Measurements from ENCODE around the gene C2CD5. TPM values are rescaled to one million over a fixed set of nuclear protein-coding genes. Genes with fewer than 3 reads are reported as not detected.
"Not testable (repeated sequence)": the region's sequence is repeated elsewhere in the genome, so short reads cannot be mapped to it uniquely, and the experiment has no call there.

Gene C2CD5
- polyA plus RNA-seq, 3 donors: 75.9 to 89.5 (median 88.9) TPM

- DNase-seq (ENCODE audit: extremely low read depth in 1 of 11, low read depth in 9 of 11, low spot score in 4 of 11): no peak
Measured at GRCh38 chr12:22494319-22494718, 50.0 kb downstream of the C2CD5 start.

DNA sequence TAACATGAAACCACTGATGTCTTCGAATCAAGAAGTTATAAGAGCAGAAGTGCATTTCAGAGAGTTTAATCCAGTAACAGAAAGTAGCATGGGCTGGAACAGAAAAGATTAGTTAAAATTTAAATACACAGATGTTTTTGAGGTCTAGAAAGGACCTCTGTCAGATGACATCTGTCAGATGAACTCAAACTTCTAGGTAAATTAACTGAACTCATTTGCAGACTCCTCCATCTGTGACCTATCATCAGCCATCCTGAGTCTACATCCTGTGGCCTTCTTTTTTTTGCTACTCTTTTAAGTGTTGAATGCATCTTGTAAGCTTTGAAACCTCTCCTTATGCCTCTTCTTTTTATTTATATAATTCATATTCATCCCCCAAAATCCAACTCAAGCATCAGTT, 53.3 kb downstream of the C2CD5 start:
- no peak for DNase-seq (ENCODE audit: extremely low read depth in 1 of 11, low read depth in 9 of 11, low spot score in 4 of 11)

DNA sequence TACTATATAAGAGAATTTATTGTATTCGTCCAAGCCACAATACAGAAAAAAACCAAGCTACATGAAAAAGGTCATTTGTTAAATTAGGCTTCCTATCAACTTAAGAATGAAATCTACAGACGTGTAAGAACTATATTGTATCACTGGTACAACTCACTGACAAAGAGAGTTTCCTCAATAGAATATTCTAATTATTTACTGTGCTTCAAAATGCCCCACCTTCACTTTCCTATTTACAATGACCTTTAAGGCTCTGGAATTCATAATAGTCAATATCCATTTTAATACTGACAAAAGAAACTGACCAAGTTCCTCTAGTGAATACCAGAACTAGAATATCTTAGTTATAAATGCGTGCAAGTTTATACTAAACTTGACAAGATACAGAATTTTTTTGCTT, 55.9 kb downstream of the C2CD5 start:
- no peak for DNase-seq (ENCODE audit: extremely low read depth in 1 of 11, low read depth in 9 of 11, low spot score in 4 of 11)

DNA sequence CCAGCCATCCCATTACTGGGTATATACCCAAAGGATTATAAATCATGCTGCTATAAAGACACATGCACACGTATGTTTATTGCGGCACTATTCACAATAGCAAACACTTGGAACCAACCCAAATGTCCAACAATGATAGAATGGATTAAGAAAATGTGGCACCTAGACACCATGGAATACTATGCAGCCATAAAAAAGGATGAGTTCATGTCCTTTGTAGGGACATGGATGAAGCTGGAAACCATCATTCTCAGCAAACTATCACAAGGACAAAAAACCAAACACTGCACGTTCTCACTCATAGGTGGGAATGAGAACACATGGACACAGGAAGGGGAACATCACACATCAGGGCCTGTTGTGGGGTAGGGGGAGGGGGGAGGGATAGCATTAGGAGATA, 56.7 kb downstream of the C2CD5 start:
- not testable (repeated sequence) for DNase-seq (ENCODE audit: extremely low read depth in 1 of 11, low read depth in 9 of 11, low spot score in 4 of 11)

GRCh38 chr12:22481547-22482104, 62.7 kb downstream of the C2CD5 start:
- DNase-seq (ENCODE audit: extremely low read depth in 1 of 11, low read depth in 9 of 11, low spot score in 4 of 11): no peak

DNA sequence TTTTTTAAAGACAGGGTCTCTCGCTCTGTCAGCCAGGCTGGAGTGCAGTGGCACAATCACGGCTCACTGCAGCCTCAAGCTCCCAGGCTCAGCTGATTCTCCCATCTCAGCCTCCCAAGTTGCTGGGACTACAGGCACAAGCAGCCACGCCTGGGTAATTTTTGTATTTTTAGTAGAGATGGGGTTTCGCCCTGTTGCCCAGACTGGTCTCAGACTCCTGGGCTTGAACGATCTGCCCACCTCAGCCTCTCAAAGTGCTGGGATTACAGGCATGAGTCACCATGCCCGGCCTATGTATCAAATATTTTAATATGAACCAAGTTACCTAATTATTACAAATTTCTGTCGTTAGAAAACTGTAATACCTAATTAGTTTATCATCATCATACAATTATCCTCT, 63.5 kb downstream of the C2CD5 start:
- not testable (repeated sequence) for DNase-seq (ENCODE audit: extremely low read depth in 1 of 11, low read depth in 9 of 11, low spot score in 4 of 11)

GRCh38 chr12:22480016-22480415, 64.3 kb downstream of the C2CD5 start:
- no peak for DNase-seq (ENCODE audit: extremely low read depth in 1 of 11, low read depth in 9 of 11, low spot score in 4 of 11)

DNA sequence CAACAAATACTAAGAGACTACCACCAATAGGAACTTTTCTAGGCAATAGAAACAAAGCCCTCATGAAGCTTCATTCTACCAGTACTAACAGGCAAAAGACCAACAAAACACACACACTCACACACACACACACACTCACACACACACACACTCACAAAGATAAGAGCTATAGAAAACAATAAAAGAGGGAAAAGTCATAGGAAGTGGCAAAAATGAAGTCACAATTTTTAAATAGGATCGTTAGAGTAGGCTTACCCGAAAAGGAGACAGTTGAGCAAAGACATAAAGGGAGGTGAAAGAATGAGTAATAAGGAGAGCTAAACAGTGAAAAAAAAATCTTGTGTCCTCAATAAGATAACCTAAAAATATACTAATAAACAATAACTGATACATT, 66.5 kb downstream of the C2CD5 start:
- DNase-seq (ENCODE audit: extremely low read depth in 1 of 11, low read depth in 9 of 11, low spot score in 4 of 11): no peak

GRCh38 chr12:22477166-22477893, 67.0 kb downstream of the C2CD5 start:
- no peak for DNase-seq (ENCODE audit: extremely low read depth in 1 of 11, low read depth in 9 of 11, low spot score in 4 of 11)

- DNase-seq (ENCODE audit: extremely low read depth in 1 of 11, low read depth in 9 of 11, low spot score in 4 of 11): no peak
Measured at GRCh38 chr12:22476133-22476532, 68.2 kb downstream of the C2CD5 start.

DNA sequence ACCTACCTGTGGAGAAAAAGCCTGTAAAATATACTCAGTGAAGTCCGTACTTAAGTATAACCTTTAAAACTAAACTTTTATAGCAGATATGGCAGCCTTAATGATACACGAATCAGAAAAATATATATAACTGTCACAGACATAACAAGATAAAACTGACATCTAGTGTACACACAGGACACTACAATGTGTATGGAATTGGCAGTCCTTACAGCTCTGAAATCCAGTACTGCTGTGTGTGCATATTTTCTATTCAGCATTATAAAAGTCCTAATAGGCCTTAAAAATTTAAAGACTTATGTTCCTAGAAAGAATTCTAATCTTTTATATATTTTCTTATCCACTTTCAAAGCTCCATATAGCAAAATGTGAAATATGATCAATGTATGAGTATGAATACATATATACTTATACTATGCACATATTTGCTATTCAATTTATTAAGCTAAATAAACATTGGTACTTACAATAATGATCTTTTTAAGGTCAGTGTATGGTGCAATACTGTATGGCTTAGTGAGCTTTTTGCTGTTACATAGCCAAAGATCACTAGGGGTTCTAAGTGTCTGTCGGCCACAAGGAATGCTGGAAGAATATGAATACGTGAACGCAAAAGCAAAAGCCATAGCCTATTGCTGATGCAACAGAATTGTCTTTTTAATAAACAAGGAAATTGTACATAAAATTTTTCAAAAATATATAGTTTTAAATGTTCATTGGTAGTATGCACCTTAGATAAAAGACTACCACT, 69.2 kb downstream of the C2CD5 start:
- no peak for DNase-seq (ENCODE audit: extremely low read depth in 1 of 11, low read depth in 9 of 11, low spot score in 4 of 11)

- no peak for DNase-seq (ENCODE audit: extremely low read depth in 1 of 11, low read depth in 9 of 11, low spot score in 4 of 11)
Measured at GRCh38 chr12:22473212-22473611, 71.1 kb downstream of the C2CD5 start.

- DNase-seq (ENCODE audit: extremely low read depth in 1 of 11, low read depth in 9 of 11, low spot score in 4 of 11): no peak
Measured at GRCh38 chr12:22467190-22467589, 77.2 kb downstream of the C2CD5 start.

DNA sequence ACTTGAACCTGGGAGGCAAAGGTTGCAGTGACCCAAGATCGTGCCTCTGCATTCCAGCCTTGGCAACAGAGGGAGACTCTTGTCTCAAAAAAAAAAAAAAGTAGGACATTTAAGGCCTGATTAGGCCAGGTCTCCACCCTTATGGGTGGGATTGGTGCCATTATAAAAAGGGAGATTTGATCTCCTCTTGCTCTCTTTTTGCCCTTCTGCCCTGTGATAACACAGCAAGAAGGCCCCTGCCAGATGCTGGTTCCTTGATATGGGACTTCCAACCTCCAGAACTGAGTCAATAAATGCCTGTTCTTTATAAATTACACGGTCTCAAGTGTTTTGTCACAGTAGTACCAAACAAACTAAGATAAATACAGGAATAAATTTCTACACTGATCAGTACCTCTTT, 81.0 kb downstream of the C2CD5 start:
- DNase-seq (ENCODE audit: extremely low read depth in 1 of 11, low read depth in 9 of 11, low spot score in 4 of 11): no peak

DNA sequence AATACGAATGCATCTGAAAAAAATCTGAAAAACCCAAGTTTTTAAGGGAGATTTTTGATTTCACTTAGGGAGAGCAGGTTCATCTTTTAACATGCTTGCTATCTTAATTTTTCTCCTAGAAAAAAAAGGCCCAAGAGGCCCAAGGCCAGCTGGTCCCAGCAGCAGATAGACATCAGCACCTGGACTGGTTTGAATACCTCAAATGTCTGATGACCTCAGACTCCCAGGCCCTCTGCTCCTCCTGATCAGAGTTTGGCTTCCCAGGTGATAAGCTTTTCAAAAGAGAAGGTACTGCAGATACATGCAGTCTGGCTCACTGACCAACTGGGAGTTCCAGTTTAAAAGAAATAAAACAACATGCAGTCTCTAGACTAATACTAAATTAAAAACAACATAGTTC, 82.6 kb downstream of the C2CD5 start:
- DNase-seq (ENCODE audit: extremely low read depth in 1 of 11, low read depth in 9 of 11, low spot score in 4 of 11): no peak

DNA sequence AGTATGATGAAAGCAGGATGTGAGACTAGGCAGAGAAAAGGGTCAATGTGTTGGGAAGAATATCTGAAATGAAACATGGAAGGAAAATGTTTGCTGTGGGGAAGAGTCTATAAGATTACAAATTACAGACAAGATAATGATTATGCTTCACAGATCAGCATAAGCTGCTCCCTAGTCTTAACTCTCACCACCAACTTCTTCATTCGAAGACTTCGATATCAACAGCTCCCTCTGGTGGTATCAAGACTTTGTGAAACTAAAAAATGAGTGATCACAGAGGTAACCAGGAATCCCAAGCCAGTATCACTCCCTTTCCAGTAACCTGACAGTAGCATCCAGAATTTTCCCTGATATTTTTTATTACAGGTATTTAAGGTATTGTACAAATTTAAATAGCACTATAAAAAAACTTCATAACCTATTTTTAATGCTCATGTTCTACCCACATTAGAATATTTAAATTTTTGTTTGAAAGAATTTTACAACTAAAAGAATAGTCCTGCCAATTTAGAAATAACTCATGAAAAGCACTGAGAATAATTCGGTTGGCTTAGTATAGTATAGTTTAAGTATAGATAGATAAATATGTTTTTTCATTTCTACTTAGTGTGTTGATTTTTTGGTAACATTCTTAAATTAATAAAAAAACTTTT, 84.4 kb downstream of the C2CD5 start:
- peak in 2 of 11 donors; percentile 37 to 43 for DNase-seq (ENCODE audit: extremely low read depth in 1 of 11, low read depth in 9 of 11, low spot score in 4 of 11)

- peak in 5 of 11 donors; percentile 48 to 65 (median 54) for DNase-seq (ENCODE audit: extremely low read depth in 1 of 11, low read depth in 9 of 11, low spot score in 4 of 11)
Measured at GRCh38 chr12:22458298-22458937, 85.9 kb downstream of the C2CD5 start.

- DNase-seq (ENCODE audit: extremely low read depth in 1 of 11, low read depth in 9 of 11, low spot score in 4 of 11): peak in 4 of 11 donors; percentile 44 to 63 (median 52)
Measured at GRCh38 chr12:22457085-22457484, 87.3 kb downstream of the C2CD5 start.

DNA sequence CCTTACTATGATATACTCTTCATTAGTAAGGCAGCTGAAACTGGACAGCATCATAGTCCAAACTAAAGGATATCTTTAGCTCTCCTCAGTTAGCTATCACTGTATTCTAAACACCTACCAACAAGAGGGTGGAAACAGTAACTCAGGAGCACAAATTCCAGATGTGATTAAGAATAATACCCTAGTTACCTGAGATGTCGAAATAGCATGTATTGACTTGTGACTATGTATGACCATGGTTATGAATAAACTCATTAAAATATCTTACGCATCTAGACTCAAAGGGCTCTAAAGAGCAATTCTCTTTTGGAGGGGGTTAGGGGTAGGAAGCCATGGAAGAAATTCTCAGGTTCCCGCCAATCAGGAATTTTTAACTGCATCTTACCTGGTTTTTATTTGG, 90.8 kb downstream of the C2CD5 start:
- no peak for DNase-seq (ENCODE audit: extremely low read depth in 1 of 11, low read depth in 9 of 11, low spot score in 4 of 11)

Data from renal cortex interstitium (tissue), 11 donors.